BLaER1 treated with 17β-estradiol and CSF1 and Interleukin-3, amounts not matched to agents 10 nM and 100 nM (cell line): ENCODE measurements around the gene BMPER.

Experiments used
- H3K27ac ChIP-seq, 11 experiments: shearing (Covaris generic); formaldehyde crosslinking; 2 replicates each; pipeline ENCODE4 v1.8.1; 2022
- H3K27me3 ChIP-seq, 11 experiments: shearing (Covaris generic); formaldehyde crosslinking; 2 replicates each; pipeline ENCODE4 v1.8.1; 2022
- H3K36me3 ChIP-seq, 11 experiments: shearing (Covaris generic); formaldehyde crosslinking; 2 replicates each; pipeline ENCODE4 v1.8.1; 2022
- H3K4me1 ChIP-seq, 10 experiments: shearing (Covaris generic); formaldehyde crosslinking; 2 replicates each; pipeline ENCODE4 v1.8.1; 2022
- H3K4me2 ChIP-seq, 11 experiments: shearing (Covaris generic); formaldehyde crosslinking; 2 replicates each; pipeline ENCODE4 v1.8.1; 2022
- H3K4me3 ChIP-seq, 10 experiments: shearing (Covaris generic); formaldehyde crosslinking; 2 replicates each; pipeline ENCODE4 v1.8.1; 2022
- H3K9ac ChIP-seq, 11 experiments: shearing (Covaris generic); formaldehyde crosslinking; 2 replicates each; pipeline ENCODE4 v1.8.1; 2022
- H3K9me3 ChIP-seq, 11 experiments: shearing (Covaris generic); formaldehyde crosslinking; replicated peaks in 1 of 11; 2 replicates each; pipeline ENCODE4 v1.8.1; 2022
- H4K20me1 ChIP-seq, 11 experiments: shearing (Covaris generic); formaldehyde crosslinking; 2 replicates each; pipeline ENCODE4 v1.8.1; 2022
- Cebpa-rat ChIP-seq, 11 experiments: shearing (Covaris generic); IDR thresholded peaks; 2 replicates each; pipeline ENCODE4 v1.8.1; 2022

BMPER gene

GRCh38 chr7:34038816-34039470 is 133.6 kb downstream of the BMPER start:
- Histone ChIP-seq H3K9ac (no peak overlapping the region), H3K4me3 (no peak overlapping the region), H3K4me1 (no peaks in the 10 kb centered on the region), H3K27me3 (no peaks in the 10 kb centered on the region), H4K20me1 (no peaks in the 10 kb centered on the region), H3K4me2 (no peak overlapping the region), H3K27ac (no peak overlapping the region), H3K9me3 (no peaks in the 10 kb centered on the region), H3K36me3 (no peaks in the 10 kb centered on the region)
- no peak for TF ChIP-seq Cebpa-rat (IDR thresholded peaks at IDR 0.05)

GRCh38 chr7:34041707-34042106 is 136.4 kb downstream of the BMPER start:
- Histone ChIP-seq H3K27me3 (no peaks in the 10 kb centered on the region), H3K36me3 (no peaks in the 10 kb centered on the region), H3K9ac (no peak overlapping the region), H3K27ac (no peak overlapping the region), H3K4me2 (no peak overlapping the region), H3K4me3 (no peak overlapping the region), H4K20me1 (no peaks in the 10 kb centered on the region), H3K9me3 (no peaks in the 10 kb centered on the region), H3K4me1 (no peaks in the 10 kb centered on the region)
- no peak for TF ChIP-seq Cebpa-rat (IDR thresholded peaks at IDR 0.05)

- no peak overlapping the region for H3K27ac ChIP-seq
These were observed 137.1 kb downstream of the BMPER start for GRCh38 chr7:34042406-34042805.

GRCh38 chr7:34043461-34044305 is 138.3 kb downstream of the BMPER start:
- Histone ChIP-seq H3K27ac (no peak overlapping the region), H3K9me3 (no peaks in the 10 kb centered on the region), H3K4me2 (no peak overlapping the region), H3K27me3 (no peaks in the 10 kb centered on the region), H3K4me3 (no peak overlapping the region), H3K36me3 (no peaks in the 10 kb centered on the region), H4K20me1 (no peaks in the 10 kb centered on the region), H3K4me1 (no peaks in the 10 kb centered on the region), H3K9ac (no peak overlapping the region)
- no peak for TF ChIP-seq Cebpa-rat (IDR thresholded peaks at IDR 0.05)

More at GRCh38 chr7:34042406-34042805, 137.1 kb downstream of the BMPER start:
- TF ChIP-seq Cebpa-rat (IDR thresholded peaks at IDR 0.05) = no peak
- Histone ChIP-seq H3K4me1 (no peaks in the 10 kb centered on the region), H3K4me2 (no peak overlapping the region), H3K36me3 (no peaks in the 10 kb centered on the region), H3K9ac (no peak overlapping the region), H3K4me3 (no peak overlapping the region), H4K20me1 (no peaks in the 10 kb centered on the region), H3K9me3 (no peaks in the 10 kb centered on the region), H3K27me3 (no peaks in the 10 kb centered on the region)

GRCh38 chr7:34044306-34044643 is 138.9 kb downstream of the BMPER start:
- Histone ChIP-seq H3K4me3 (no peak overlapping the region), H3K4me2 (no peak overlapping the region)
- TF ChIP-seq Cebpa-rat (IDR thresholded peaks at IDR 0.05) = no peak

GRCh38 chr7:34044734-34045353 is 139.5 kb downstream of the BMPER start:
- Histone ChIP-seq H3K27me3 (no peaks in the 10 kb centered on the region), H3K4me3 (no peak overlapping the region), H3K9me3 (no peaks in the 10 kb centered on the region), H3K36me3 (no peaks in the 10 kb centered on the region), H3K9ac (no peak overlapping the region), H3K4me2 (no peak overlapping the region), H4K20me1 (no peaks in the 10 kb centered on the region), H3K27ac (no peak overlapping the region), H3K4me1 (no peaks in the 10 kb centered on the region)
- TF ChIP-seq Cebpa-rat (IDR thresholded peaks at IDR 0.05) = no peak

More at GRCh38 chr7:34044306-34044643, 138.9 kb downstream of the BMPER start:
- H3K27ac ChIP-seq = no peak overlapping the region
- no peaks in the 10 kb centered on the region for H3K9me3 ChIP-seq
- H4K20me1 ChIP-seq = no peaks in the 10 kb centered on the region
- no peaks in the 10 kb centered on the region for H3K4me1 ChIP-seq
- no peaks in the 10 kb centered on the region for H3K36me3 ChIP-seq
- H3K27me3 ChIP-seq = no peaks in the 10 kb centered on the region
- no peak overlapping the region for H3K9ac ChIP-seq

GRCh38 chr7:34048445-34048844 is 143.1 kb downstream of the BMPER start:
- no peaks in the 10 kb centered on the region for H3K9me3 ChIP-seq
- no peak overlapping the region for H3K4me3 ChIP-seq
- H3K36me3 ChIP-seq = no peaks in the 10 kb centered on the region
- no peak overlapping the region for H3K27ac ChIP-seq
- no peaks in the 10 kb centered on the region for H3K27me3 ChIP-seq
- no peak for TF ChIP-seq Cebpa-rat (IDR thresholded peaks at IDR 0.05)
- H3K4me1 ChIP-seq = no peaks in the 10 kb centered on the region
- H3K4me2 ChIP-seq = no peak overlapping the region
- H3K9ac ChIP-seq = no peak overlapping the region
- no peaks in the 10 kb centered on the region for H4K20me1 ChIP-seq

GRCh38 chr7:34054075-34054474 is 148.7 kb downstream of the BMPER start:
- Histone ChIP-seq H3K9me3 (no peaks in the 10 kb centered on the region), H3K4me3 (no peak overlapping the region), H3K4me1 (peaks cover 0 to 12% (median 5%) of the 10 kb centered on the region in 10 experiments; a peak in 9 of 20 replicates), H3K4me2 (no peak overlapping the region), H3K9ac (no peak overlapping the region), H4K20me1 (no peaks in the 10 kb centered on the region), H3K27me3 (no peaks in the 10 kb centered on the region), H3K36me3 (no peaks in the 10 kb centered on the region), H3K27ac (no peak overlapping the region)
- TF ChIP-seq Cebpa-rat (IDR thresholded peaks at IDR 0.05) = no peak

- H3K36me3 ChIP-seq = no peaks in the 10 kb centered on the region
- no peaks in the 10 kb centered on the region for H3K9me3 ChIP-seq
- no peak for TF ChIP-seq Cebpa-rat (IDR thresholded peaks at IDR 0.05)
- no peak overlapping the region for H3K4me3 ChIP-seq
- peaks cover 6 to 39% (median 21%) of the 10 kb centered on the region in 10 experiments; a peak in 18 of 20 replicates for H3K4me1 ChIP-seq
- H3K9ac ChIP-seq = no peak overlapping the region
- no peaks in the 10 kb centered on the region for H4K20me1 ChIP-seq
- H3K27ac ChIP-seq = no peak overlapping the region
- H3K4me2 ChIP-seq = peak overlapping the region in 3 of 11 experiments; percentile 5 to 15 (median 6); a peak in 3 of 22 replicates
- no peaks in the 10 kb centered on the region for H3K27me3 ChIP-seq
These were observed 151.8 kb downstream of the BMPER start for GRCh38 chr7:34057136-34057535.
